HG03280 (cell line): ENCODE data around the gene CLIC4.
"Not testable (repeated sequence)": the region's sequence is repeated elsewhere in the genome, so short reads cannot be mapped to it uniquely, and the experiment has no call there.

Source experiments
- ATAC-seq: cut with Tn5 transposase; IDR thresholded peaks from one replicate; pipeline ENCODE4 v1.9.1; 2021; ENCODE audit warnings: mild to moderate bottlenecking, moderate library complexity; ENCODE audit not compliant: unreplicated experiment

Gene CLIC4

GRCh38 chr1:24743404-24744211, 1.6 kb upstream of the CLIC4 start:
- no peak for ATAC-seq

- ATAC-seq, result peak; percentile 6
Observed at GRCh38 chr1:24745711-24746413, 615 bp downstream of the CLIC4 start.

- ATAC-seq, result no peak
Observed at GRCh38 chr1:24748191-24749121, 3.2 kb downstream of the CLIC4 start.

GRCh38 chr1:24749252-24749651, 4.0 kb downstream of the CLIC4 start:
- ATAC-seq, result no peak

- no peak for ATAC-seq
Observed at GRCh38 chr1:24749886-24750285, 4.6 kb downstream of the CLIC4 start.

GRCh38 chr1:24751833-24752232, 6.6 kb downstream of the CLIC4 start:
- ATAC-seq, result no peak

- ATAC-seq, result no peak
Observed at GRCh38 chr1:24752305-24752704, 7.1 kb downstream of the CLIC4 start.

- no peak for ATAC-seq
Observed at GRCh38 chr1:24754229-24754628, 9.0 kb downstream of the CLIC4 start.

- not testable (repeated sequence) for ATAC-seq
Observed at GRCh38 chr1:24755323-24755722, 10.1 kb downstream of the CLIC4 start.

GRCh38 chr1:24756395-24756794, 11.1 kb downstream of the CLIC4 start:
- ATAC-seq, result no peak

- ATAC-seq, result no peak
Observed at GRCh38 chr1:24759492-24759891, 14.2 kb downstream of the CLIC4 start.

- ATAC-seq, result no peak
Observed at GRCh38 chr1:24761582-24761981, 16.3 kb downstream of the CLIC4 start.

GRCh38 chr1:24762133-24762676, 17.0 kb downstream of the CLIC4 start:
- ATAC-seq, result no peak

GRCh38 chr1:24763671-24764070, 18.4 kb downstream of the CLIC4 start:
- no peak for ATAC-seq

- no peak for ATAC-seq
Observed at GRCh38 chr1:24764439-24764838, 19.2 kb downstream of the CLIC4 start.

GRCh38 chr1:24764848-24765247, 19.6 kb downstream of the CLIC4 start:
- ATAC-seq, result no peak

- no peak for ATAC-seq
Observed at GRCh38 chr1:24765308-24765988, 20.2 kb downstream of the CLIC4 start.

GRCh38 chr1:24767351-24767750, 22.1 kb downstream of the CLIC4 start:
- ATAC-seq, result no peak

GRCh38 chr1:24768873-24769605, 23.8 kb downstream of the CLIC4 start:
- no peak for ATAC-seq
